H9 (cell line): ENCODE measurements around the gene PCNX3. TPM values are rescaled to one million over a fixed set of nuclear protein-coding genes. Genes with fewer than 3 reads are reported as not detected.

Source experiments
- DNase-seq: peaks from one replicate; pipeline ENCODE4 v3.0.0-alpha.2; 2017
- H2AFZ ChIP-seq: one replicate; pipeline ENCODE4 v1.6.1; 2013; ENCODE audit warnings: mild to moderate bottlenecking, low read length, control low read depth, moderate library complexity
- H2AK5ac ChIP-seq: 2 replicates; pipeline ENCODE4 v1.6.1; 2013; ENCODE audit warnings: low read length, control low read depth, mixed read lengths; ENCODE audit not compliant: insufficient read length
- H2BK120ac ChIP-seq: one replicate; pipeline ENCODE4 v1.6.1; 2013; ENCODE audit warnings: low read depth, mild to moderate bottlenecking, low read length, control low read depth, inconsistent platforms; ENCODE audit not compliant: poor library complexity, severe bottlenecking
- H2BK12ac ChIP-seq: 2 replicates; pipeline ENCODE4 v1.6.1; 2013; ENCODE audit warnings: low read length, control low read depth, mixed read lengths, low read depth; ENCODE audit not compliant: insufficient read length
- H2BK15ac ChIP-seq: 2 replicates; pipeline ENCODE4 v1.6.1; 2013; ENCODE audit warnings: low read depth, low read length, control low read depth
- H2BK20ac ChIP-seq: one replicate; pipeline ENCODE4 v1.6.1; 2013; ENCODE audit warnings: low read depth, mild to moderate bottlenecking, low read length, control low read depth, inconsistent platforms; ENCODE audit not compliant: poor library complexity, severe bottlenecking
- H2BK5ac ChIP-seq: 2 replicates; pipeline ENCODE4 v1.6.1; 2013; ENCODE audit warnings: low read length, control low read depth, mixed read lengths; ENCODE audit not compliant: insufficient read length
- H3K14ac ChIP-seq: 2 replicates; pipeline ENCODE4 v1.6.1; 2013; ENCODE audit warnings: low read length, control low read depth; ENCODE audit not compliant: insufficient read depth
- H3K18ac ChIP-seq: 2 replicates; pipeline ENCODE4 v1.6.1; 2013; ENCODE audit warnings: low read depth, mild to moderate bottlenecking, mixed read lengths, low read length, control low read depth; ENCODE audit not compliant: insufficient read length
- H3K23ac ChIP-seq: 2 replicates; pipeline ENCODE4 v1.6.1; 2013; ENCODE audit warnings: low read length, control low read depth, mixed read lengths, low read depth; ENCODE audit not compliant: insufficient read length
- H3K23me2 ChIP-seq: 2 replicates; pipeline ENCODE4 v1.6.1; 2013; ENCODE audit warnings: low read depth, mild to moderate bottlenecking, mixed read lengths, low read length, control low read depth; ENCODE audit not compliant: insufficient read length, poor library complexity, severe bottlenecking
- H3K27ac ChIP-seq: 2 replicates; pipeline ENCODE4 v1.5.1; 2013; ENCODE audit warnings: low read length, control low read depth, mixed read lengths, low read depth; ENCODE audit not compliant: insufficient read length
- H3K27me3 ChIP-seq: 2 replicates; pipeline ENCODE4 v1.6.1; 2013; ENCODE audit warnings: low read length, control low read depth, inconsistent platforms; ENCODE audit not compliant: insufficient read depth
- H3K4ac ChIP-seq: 2 replicates; pipeline ENCODE4 v1.6.1; 2013; ENCODE audit warnings: low read depth, mild to moderate bottlenecking, control low read depth, inconsistent platforms, low read length, moderate library complexity
- H3K4me1 ChIP-seq: 2 replicates; pipeline ENCODE4 v1.6.1; 2013; ENCODE audit warnings: low read length, control low read depth, inconsistent platforms; ENCODE audit not compliant: insufficient read depth
- H3K4me2 ChIP-seq: 2 replicates; pipeline ENCODE4 v1.6.1; 2013; ENCODE audit warnings: low read length, control low read depth, mixed read lengths; ENCODE audit not compliant: insufficient read length, insufficient read depth
- H3K56ac ChIP-seq: 2 replicates; pipeline ENCODE4 v1.6.1; 2013; ENCODE audit warnings: low read depth, mild to moderate bottlenecking, mixed read lengths, low read length, control low read depth; ENCODE audit not compliant: insufficient read length
- H3K79me1 ChIP-seq: 2 replicates; pipeline ENCODE4 v1.6.1; 2013; ENCODE audit warnings: low read depth, mild to moderate bottlenecking, moderate library complexity, low read length, control low read depth, inconsistent platforms; ENCODE audit not compliant: insufficient read depth, poor library complexity, severe bottlenecking
- H3K79me2 ChIP-seq: 2 replicates; pipeline ENCODE4 v1.6.1; 2013; ENCODE audit warnings: low read length, control low read depth, inconsistent platforms; ENCODE audit not compliant: insufficient read depth
- H3K9ac ChIP-seq: 2 replicates; pipeline ENCODE4 v1.6.1; 2013; ENCODE audit warnings: low read length, control low read depth, mixed read lengths; ENCODE audit not compliant: insufficient read length; ENCODE audit errors: extremely low read depth
- H3K9me3 ChIP-seq: one replicate; pipeline ENCODE4 v1.6.1; 2013; ENCODE audit warnings: low read depth, low read length, inconsistent platforms; ENCODE audit not compliant: control insufficient read depth
- H3T11ph ChIP-seq: one replicate; pipeline ENCODE4 v1.6.1; 2013; ENCODE audit warnings: mild to moderate bottlenecking, low read length, control low read depth, inconsistent platforms
- H4K20me1 ChIP-seq: one replicate; pipeline ENCODE4 v1.6.1; 2013; ENCODE audit not compliant: control insufficient read depth, insufficient read length, insufficient read depth
- H4K5ac ChIP-seq: 2 replicates; pipeline ENCODE4 v1.6.1; 2013; ENCODE audit warnings: low read depth, mild to moderate bottlenecking, mixed read lengths, low read length, control low read depth; ENCODE audit not compliant: insufficient read length
- H4K8ac ChIP-seq: replicated peaks from 2 replicates; pipeline ENCODE4 v1.6.1; 2013; ENCODE audit warnings: low read length, control low read depth, mixed read lengths, low read depth; ENCODE audit not compliant: insufficient read length
- H4K91ac ChIP-seq: 2 replicates; pipeline ENCODE4 v1.6.1; 2013; ENCODE audit warnings: low read depth, mild to moderate bottlenecking, moderate library complexity, mixed read lengths, low read length, control low read depth; ENCODE audit not compliant: insufficient read length
- H3K27ac Mint-ChIP-seq, 3 experiments: 2 replicates in 2 of 3; 3 replicates in 1 of 3; pipeline ENCODE4 v1.8.0; 2020 to 2021; ENCODE audit warnings: mixed read lengths in 3 of 3, mild to moderate bottlenecking in 1 of 3, moderate library complexity in 1 of 3
- H3K27me3 Mint-ChIP-seq: 2 replicates; pipeline ENCODE4 v1.8.0; 2021; ENCODE audit warnings: low read depth, mild to moderate bottlenecking, moderate library complexity, mixed read lengths
- H3K36me3 Mint-ChIP-seq, 3 experiments: 2 replicates in 2 of 3; 3 replicates in 1 of 3; pipeline ENCODE4 v1.8.0; 2020 to 2021; ENCODE audit warnings: low read depth in 3 of 3, mixed read lengths in 3 of 3; ENCODE audit not compliant: insufficient read depth in 1 of 3
- H3K4me1 Mint-ChIP-seq, 2 experiments: 2 replicates each; pipeline ENCODE4 v1.8.0; 2020; ENCODE audit warnings: mixed read lengths in 2 of 2
- H3K4me3 Mint-ChIP-seq, 2 experiments: 2 replicates in 1 of 2; 3 replicates in 1 of 2; pipeline ENCODE4 v1.8.0; 2020 to 2021; ENCODE audit warnings: mild to moderate bottlenecking in 2 of 2, mixed read lengths in 2 of 2, moderate library complexity in 1 of 2
- H3K9me3 Mint-ChIP-seq, 2 experiments: 2 replicates in 1 of 2; 3 replicates in 1 of 2; pipeline ENCODE4 v1.8.0; 2020; ENCODE audit warnings: mild to moderate bottlenecking in 2 of 2, mixed read lengths in 2 of 2, moderate library complexity in 1 of 2
- WGBS: extraction: QIAGEN DNeasy Blood & Tissue Kit; methylation state at CpG from one replicate; pipeline ENCODE4 v1.1.7; 2013; ENCODE audit warnings: missing lambda C conversion rate, low lambda C conversion rate, mixed read lengths; ENCODE audit not compliant: insufficient read length; ENCODE audit errors: extremely low coverage; 5-methylcytosine and 5-hydroxymethylcytosine counted together
- total RNA-seq: library from RNA; stranded (reverse); gene quantifications from 2 replicates; pipeline ENCODE4 v1.2.1, GENCODE V29; 2021
- TF ChIP-seq, protein P1 (sequence below): fragments of 200-600 bp; sonication (generic); conservative IDR thresholded peaks from 3 replicates; pipeline ENCODE4 v1.8.0; 2021; ENCODE audit warnings: antibody characterized with exemption, mild to moderate bottlenecking

The PCNX3 gene
- total RNA-seq, 1 experiment from 2014 or later: 50.5 TPM

DNA sequence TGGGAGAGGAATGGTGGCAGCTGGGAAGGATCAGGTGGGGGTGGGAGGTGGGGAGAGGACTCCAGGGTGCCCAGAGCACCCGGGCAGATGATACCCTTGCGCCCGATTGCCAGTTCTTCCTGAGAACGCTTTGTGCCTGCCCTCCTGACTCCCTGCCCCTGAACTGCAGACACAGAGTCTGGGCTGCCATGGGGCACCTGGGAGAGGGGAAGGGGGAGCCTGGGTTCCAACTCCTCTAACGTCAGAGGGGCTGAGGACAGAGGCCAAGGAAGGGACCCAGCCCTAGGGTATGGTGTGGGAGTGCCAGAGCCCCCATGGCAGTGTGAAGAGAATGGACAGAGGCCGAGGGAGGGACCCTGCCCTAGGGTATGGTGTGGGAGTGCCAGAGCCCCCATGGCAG, 19.1 kb upstream of the PCNX3 start:
- WGBS: no CpG with 5 or more reads among the region's 6 CpGs
- no peak overlapping the region for H2BK20ac ChIP-seq
- H3K79me1 ChIP-seq: no peaks in the 10 kb centered on the region
- no peaks in the 10 kb centered on the region; the same call in 1 of the 2 replicates for H3K4me1 ChIP-seq
- no peak overlapping the region for H3T11ph ChIP-seq
- TF ChIP-seq, protein P1, sequence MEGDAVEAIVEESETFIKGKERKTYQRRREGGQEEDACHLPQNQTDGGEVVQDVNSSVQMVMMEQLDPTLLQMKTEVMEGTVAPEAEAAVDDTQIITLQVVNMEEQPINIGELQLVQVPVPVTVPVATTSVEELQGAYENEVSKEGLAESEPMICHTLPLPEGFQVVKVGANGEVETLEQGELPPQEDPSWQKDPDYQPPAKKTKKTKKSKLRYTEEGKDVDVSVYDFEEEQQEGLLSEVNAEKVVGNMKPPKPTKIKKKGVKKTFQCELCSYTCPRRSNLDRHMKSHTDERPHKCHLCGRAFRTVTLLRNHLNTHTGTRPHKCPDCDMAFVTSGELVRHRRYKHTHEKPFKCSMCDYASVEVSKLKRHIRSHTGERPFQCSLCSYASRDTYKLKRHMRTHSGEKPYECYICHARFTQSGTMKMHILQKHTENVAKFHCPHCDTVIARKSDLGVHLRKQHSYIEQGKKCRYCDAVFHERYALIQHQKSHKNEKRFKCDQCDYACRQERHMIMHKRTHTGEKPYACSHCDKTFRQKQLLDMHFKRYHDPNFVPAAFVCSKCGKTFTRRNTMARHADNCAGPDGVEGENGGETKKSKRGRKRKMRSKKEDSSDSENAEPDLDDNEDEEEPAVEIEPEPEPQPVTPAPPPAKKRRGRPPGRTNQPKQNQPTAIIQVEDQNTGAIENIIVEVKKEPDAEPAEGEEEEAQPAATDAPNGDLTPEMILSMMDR: no peak
- no peak overlapping the region for H3K27ac ChIP-seq
- H3K18ac ChIP-seq: no peak overlapping the region
- H2BK12ac ChIP-seq: no peak overlapping the region
- no peaks in the 10 kb centered on the region for H3K9me3 ChIP-seq
- no peaks in the 10 kb centered on the region for H3K23me2 ChIP-seq
- H3K27me3 Mint-ChIP-seq: peaks cover 22% of the 10 kb centered on the region
- H3K56ac ChIP-seq: no peak overlapping the region
- H2BK15ac ChIP-seq: no peak overlapping the region
- peaks cover 6 to 10% of the 10 kb centered on the region in 2 experiments for H3K4me1 Mint-ChIP-seq
- no peak overlapping the region for H2AFZ ChIP-seq
- H3K23ac ChIP-seq: no peak overlapping the region
- no peak overlapping the region for H4K5ac ChIP-seq
- DNase-seq: no peak
- H3K36me3 Mint-ChIP-seq: peaks cover 4 to 16% (median 6%) of the 10 kb centered on the region in 3 experiments
- no peak overlapping the region for H3K4me2 ChIP-seq
- H3K4ac ChIP-seq: no peak overlapping the region
- no peak overlapping the region for H3K14ac ChIP-seq
- H3K27ac Mint-ChIP-seq: no peak overlapping the region
- H2BK120ac ChIP-seq: no peak overlapping the region
- no peak overlapping the region for H4K8ac ChIP-seq
- no peaks in the 10 kb centered on the region for H4K20me1 ChIP-seq
- H2BK5ac ChIP-seq: no peak overlapping the region
- no peak overlapping the region for H3K4me3 Mint-ChIP-seq
- no peak overlapping the region for H4K91ac ChIP-seq
- H2AK5ac ChIP-seq: no peak overlapping the region
- H3K9me3 Mint-ChIP-seq: no peaks in the 10 kb centered on the region
- no peaks in the 10 kb centered on the region; the same call in 1 of the 2 replicates for H3K27me3 ChIP-seq
- no peak overlapping the region for H3K9ac ChIP-seq
- H3K79me2 ChIP-seq: no peaks in the 10 kb centered on the region
